GM12872 (cell line): ENCODE results near the gene MIAT.

Source experiments
- CTCF ChIP-seq: IDR thresholded peaks from 3 replicates; pipeline ENCODE4 v1.5.1; 2011; ENCODE audit warnings: low read depth, mild to moderate bottlenecking, low read length, moderate library complexity; ENCODE audit not compliant: insufficient read depth

MIAT gene

GRCh38 chr22:26656891-26657851 lies at the start of gene MIAT:
MIAT (plus strand) TSS chr22:26657588.
- no peak for TF ChIP-seq CTCF

GRCh38 chr22:26608129-26608528 lies 49.3 kb upstream of the MIAT start:
- TF ChIP-seq CTCF, result no peak

GRCh38 chr22:26609287-26609686 lies 48.1 kb upstream of the MIAT start:
- TF ChIP-seq CTCF, result no peak

GRCh38 chr22:26610072-26610958 lies 47.1 kb upstream of the MIAT start:
- no peak for TF ChIP-seq CTCF

GRCh38 chr22:26610996-26611395 lies 46.4 kb upstream of the MIAT start:
- TF ChIP-seq CTCF, result no peak

DNA sequence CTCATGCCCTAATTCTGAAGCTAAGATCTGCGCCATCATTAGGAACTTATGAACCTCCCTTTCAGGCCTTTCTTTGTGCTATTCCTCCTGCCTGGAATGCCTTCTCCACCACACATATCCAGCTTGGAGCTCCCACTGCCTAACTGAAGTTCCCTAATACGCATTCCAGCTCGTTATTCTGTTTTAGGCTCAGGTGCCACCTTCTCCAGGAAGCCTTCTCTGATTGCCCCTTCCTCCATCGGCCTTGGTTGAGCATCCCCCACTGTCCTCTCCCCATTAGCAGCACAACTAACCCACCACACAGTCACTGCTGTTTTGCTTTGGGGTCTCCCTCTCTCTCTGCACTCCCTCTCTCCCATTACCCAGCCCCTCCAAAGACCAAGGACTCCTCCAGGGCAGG lies 44.7 kb upstream of the MIAT start:
- no peak for TF ChIP-seq CTCF

GRCh38 chr22:26614322-26614721 lies 43.1 kb upstream of the MIAT start:
- no peak for TF ChIP-seq CTCF
